ENCODE measurements around the gene ANGPTL4.

The ANGPTL4 gene

DNA sequence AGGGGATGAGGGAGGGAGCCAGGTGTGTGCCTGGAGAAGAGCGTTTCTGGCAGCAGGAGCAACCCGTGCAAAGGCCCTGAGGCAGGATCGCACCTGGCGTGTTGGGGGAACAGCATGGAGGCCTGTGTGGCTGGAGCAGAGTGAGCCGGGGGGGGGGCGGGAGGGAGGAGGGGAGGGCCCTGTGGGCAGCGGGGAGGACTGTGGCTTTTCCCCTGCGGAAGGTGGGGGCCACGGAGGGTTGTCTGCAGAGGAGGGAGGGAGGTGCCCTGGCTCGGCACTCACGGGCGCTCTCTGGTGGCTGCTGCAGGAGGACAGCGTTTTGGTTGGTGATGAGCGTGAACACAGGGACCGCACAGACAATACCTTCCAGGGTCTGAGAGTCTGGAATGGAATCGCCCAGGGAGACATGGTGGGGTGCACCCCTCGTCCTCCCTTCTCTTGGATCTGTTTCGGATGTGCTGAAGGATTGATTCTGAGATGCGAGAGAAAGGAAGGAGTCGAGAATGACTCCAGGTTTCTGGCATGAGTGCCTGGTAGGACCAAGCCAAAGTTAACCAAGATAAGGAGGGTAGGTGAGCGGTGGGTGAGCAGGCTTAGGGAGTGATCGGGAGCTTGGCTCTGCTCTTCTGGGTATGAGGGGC lies 32.7 kb downstream of the ANGPTL4 start:
- TF ChIP-seq, protein P1, sequence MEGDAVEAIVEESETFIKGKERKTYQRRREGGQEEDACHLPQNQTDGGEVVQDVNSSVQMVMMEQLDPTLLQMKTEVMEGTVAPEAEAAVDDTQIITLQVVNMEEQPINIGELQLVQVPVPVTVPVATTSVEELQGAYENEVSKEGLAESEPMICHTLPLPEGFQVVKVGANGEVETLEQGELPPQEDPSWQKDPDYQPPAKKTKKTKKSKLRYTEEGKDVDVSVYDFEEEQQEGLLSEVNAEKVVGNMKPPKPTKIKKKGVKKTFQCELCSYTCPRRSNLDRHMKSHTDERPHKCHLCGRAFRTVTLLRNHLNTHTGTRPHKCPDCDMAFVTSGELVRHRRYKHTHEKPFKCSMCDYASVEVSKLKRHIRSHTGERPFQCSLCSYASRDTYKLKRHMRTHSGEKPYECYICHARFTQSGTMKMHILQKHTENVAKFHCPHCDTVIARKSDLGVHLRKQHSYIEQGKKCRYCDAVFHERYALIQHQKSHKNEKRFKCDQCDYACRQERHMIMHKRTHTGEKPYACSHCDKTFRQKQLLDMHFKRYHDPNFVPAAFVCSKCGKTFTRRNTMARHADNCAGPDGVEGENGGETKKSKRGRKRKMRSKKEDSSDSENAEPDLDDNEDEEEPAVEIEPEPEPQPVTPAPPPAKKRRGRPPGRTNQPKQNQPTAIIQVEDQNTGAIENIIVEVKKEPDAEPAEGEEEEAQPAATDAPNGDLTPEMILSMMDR (IDR thresholded peaks at IDR 0.05; ENCODE audit: low read depth, low read length): peak; percentile 84
- no peak overlapping the region for H3K4me3 ChIP-seq (replicated peaks in 1 of 2; ENCODE audit: low read depth in 2 of 2, low read length in 2 of 2)
- DNase-seq (ENCODE audit: low read depth in 2 of 2): peak; percentile 64 to 66

DNA sequence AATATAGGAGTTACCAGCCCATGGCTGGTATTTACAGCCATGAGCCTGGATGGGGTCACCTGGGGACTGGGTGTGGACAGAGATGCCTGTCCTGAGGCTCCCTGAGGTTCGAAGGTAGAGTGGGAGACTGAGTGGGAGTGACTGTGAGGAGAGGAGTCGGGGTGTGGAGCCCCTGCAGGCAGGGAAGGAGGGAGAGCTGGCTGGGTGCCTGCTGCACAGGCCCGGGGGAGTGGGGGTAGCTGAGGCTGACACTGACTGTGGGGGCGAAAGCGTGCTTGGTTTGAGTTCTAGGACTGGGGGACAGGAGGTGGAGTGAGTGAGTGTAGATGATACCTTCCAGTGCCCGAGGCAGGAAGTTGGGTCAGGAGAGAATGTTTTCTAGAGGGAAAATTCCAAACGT lies 33.3 kb downstream of the ANGPTL4 start:
- H3K4me3 ChIP-seq (replicated peaks in 1 of 2; ENCODE audit: low read depth in 2 of 2, low read length in 2 of 2): no peak overlapping the region
- TF ChIP-seq, protein P1 (IDR thresholded peaks at IDR 0.05; ENCODE audit: low read depth, low read length): no peak
- no peak for DNase-seq (ENCODE audit: low read depth in 2 of 2)

DNA sequence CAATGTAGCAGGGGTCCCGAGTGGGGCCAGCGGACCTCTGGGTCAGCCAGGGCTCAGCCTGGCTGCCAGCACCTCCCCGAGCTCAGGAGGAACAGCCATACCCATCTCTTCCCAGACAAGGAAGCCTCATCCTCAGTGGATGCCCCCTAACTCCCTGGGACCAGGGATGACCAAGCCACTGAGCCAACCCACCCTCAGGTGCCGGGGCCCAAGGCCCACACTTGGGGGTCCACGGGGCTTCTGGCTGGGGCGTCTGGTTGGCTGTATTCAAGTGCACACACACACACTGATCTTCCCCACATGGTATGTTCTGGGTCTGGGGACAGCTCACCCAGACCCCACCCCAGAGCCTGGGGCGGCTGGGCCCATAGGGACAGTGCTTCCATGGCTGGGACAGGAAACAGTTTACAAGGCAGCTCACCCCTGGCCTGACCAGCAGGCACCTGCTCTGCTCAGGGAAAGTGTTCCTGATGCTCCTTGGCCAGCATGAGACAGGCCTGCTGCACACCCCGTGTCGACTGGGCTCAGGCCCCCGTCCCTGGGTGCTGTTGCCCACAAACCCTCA lies 33.9 kb downstream of the ANGPTL4 start:
- TF ChIP-seq, protein P1 (IDR thresholded peaks at IDR 0.05; ENCODE audit: low read depth, low read length): no peak

DNA sequence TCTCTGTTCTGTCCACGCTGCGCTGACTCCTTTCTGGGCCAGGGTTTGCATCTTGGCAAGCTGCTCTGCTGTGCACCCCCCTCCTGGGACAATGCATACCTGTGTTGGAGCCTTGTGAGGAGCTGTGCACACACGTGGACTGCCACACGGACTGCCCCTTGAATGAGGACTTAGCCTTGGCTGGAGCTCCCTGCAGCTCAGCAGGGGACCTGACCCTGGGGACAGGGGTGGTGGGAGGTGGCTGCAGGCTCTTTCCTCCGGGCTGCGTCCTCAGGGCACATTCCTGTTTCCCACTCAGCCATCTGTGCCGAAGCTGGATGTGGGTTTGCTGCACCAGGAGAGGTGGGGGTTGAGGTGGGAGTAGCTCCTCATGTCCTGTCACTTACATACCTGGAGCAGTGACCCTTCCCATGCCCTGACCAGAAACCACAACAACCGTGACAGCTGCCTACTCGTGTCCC lies 34.4 kb downstream of the ANGPTL4 start:
- H3K4me3 ChIP-seq (replicated peaks in 1 of 2; ENCODE audit: low read depth in 2 of 2, low read length in 2 of 2): no peak overlapping the region
- TF ChIP-seq, protein P1 (IDR thresholded peaks at IDR 0.05; ENCODE audit: low read depth, low read length): no peak
- no peak for DNase-seq (ENCODE audit: low read depth in 2 of 2)

More for the DNA sequence above, 33.9 kb downstream of the ANGPTL4 start:
- DNase-seq (ENCODE audit: low read depth in 2 of 2): no peak
- H3K4me3 ChIP-seq (replicated peaks in 1 of 2; ENCODE audit: low read depth in 2 of 2, low read length in 2 of 2): no peak overlapping the region

DNA sequence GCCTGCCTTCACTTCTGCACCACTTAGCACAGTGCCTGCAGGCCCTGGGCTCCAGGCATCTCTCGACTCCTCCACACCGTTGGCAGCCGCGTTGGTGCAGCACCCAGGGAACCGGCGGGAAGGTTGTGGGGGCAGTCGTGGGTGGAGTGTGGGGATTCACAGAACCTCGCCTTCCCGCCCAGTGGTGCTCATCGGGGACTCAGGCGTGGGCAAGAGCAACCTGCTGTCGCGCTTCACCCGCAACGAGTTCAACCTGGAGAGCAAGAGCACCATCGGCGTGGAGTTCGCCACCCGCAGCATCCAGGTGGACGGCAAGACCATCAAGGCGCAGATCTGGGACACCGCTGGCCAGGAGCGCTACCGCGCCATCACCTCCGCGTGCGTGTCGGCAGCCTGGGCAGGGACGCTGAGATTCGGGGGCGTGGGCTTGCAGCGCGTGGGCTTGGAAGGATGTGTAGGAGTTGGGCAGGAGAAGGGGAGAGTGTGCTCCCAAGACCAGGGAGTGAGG lies 35.8 kb downstream of the ANGPTL4 start:
- no peak overlapping the region for H3K4me3 ChIP-seq (replicated peaks in 1 of 2; ENCODE audit: low read depth in 2 of 2, low read length in 2 of 2)
- no peak for DNase-seq (ENCODE audit: low read depth in 2 of 2)
- TF ChIP-seq, protein P1 (IDR thresholded peaks at IDR 0.05; ENCODE audit: low read depth, low read length): no peak

DNA sequence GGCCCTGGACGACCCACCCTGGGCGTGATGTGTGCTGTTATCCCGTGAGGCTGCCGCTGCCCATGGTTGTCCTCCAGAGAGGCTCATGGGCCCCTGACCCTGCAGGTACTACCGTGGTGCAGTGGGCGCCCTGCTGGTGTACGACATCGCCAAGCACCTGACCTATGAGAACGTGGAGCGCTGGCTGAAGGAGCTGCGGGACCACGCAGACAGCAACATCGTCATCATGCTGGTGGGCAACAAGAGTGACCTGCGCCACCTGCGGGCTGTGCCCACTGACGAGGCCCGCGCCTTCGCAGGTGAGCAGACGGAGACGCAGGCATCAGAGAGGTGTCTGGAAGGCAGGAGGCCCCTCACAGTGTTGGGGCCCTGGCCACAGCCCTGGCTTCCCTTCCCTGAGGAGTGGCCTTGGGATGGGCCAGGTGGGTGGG lies 38.0 kb downstream of the ANGPTL4 start:
- no peak overlapping the region for H3K4me3 ChIP-seq (replicated peaks in 1 of 2; ENCODE audit: low read depth in 2 of 2, low read length in 2 of 2)
- TF ChIP-seq, protein P1 (IDR thresholded peaks at IDR 0.05; ENCODE audit: low read depth, low read length): no peak
- no peak for DNase-seq (ENCODE audit: low read depth in 2 of 2)

Data from cardiac fibroblast (primary cell).